ENCODE data around the gene HDLBP. TPM values are rescaled to one million over a fixed set of nuclear protein-coding genes. Genes with fewer than 3 reads are reported as not detected.

The HDLBP gene
- total and polyA plus RNA-seq, 2 experiments from 2014 or later: 230 to 306 TPM

DNA sequence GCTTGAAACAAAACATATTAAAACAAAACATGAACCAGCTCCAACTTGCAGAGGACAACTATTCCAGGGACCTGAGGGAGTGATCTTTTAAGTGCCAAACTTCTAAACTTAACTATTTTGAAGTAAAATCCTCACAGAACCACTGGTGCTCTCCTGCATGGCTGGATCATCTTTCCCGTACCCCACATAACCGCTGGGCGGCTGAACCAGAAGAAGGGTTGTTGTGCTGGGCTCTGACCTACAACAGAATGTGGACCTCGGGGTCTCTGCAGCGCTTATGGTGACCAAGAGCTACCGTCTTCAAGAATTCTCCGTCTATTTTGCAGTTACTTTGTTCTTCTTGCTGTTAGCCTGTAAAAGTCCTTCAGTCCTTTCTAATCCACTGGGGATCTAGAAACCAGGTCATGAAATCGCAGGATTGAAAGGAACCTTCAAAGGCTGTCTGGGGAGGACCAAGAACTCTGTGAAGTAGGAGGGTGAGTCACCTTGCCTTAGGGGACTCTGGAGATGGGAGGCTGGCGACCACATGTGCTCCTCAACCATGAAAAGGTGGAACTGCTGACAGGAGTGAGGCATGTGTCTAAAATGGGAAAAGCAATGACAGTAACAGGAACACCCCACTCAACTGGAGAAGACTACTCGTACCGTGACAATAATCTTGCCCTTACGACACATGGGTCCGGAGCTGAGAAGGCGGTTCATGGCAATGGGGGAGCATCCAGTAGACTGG is 46.6 kb downstream of the HDLBP start:
- Mint-ChIP-seq H3K4me3 (no peak overlapping the region), H3K9me3 (no peaks in the 10 kb centered on the region), H3K27ac (no peak overlapping the region), H3K27me3 (ENCODE audit: insufficient read depth, low read depth, poor library complexity) (peaks cover 12% of the 10 kb centered on the region), H3K36me3 (ENCODE audit: low read depth) (peaks cover 38% of the 10 kb centered on the region), H3K4me1 (peaks cover 46% of the 10 kb centered on the region)
- no peak overlapping the region for H3K4me3 ChIP-seq
- H3K4me2 ChIP-seq: no peak overlapping the region
- H3K27ac ChIP-seq (ENCODE audit: low read depth): no peak overlapping the region
- H3K27me3 ChIP-seq (ENCODE audit: insufficient read depth): no peaks in the 10 kb centered on the region
- 0 out of 2 replicates have a peak, but pooled peaks cover 5% of the 10 kb centered on the region for H3F3A ChIP-seq (replicated peaks; ENCODE audit: low read depth)
- peaks cover 86% of the 10 kb centered on the region for H3K79me2 ChIP-seq (replicated peaks; ENCODE audit: insufficient read depth)
- H3K36me3 ChIP-seq (ENCODE audit: insufficient read depth): peaks cover 7% of the 10 kb centered on the region; the same call in 1 of the 2 replicates
- peaks cover 16% of the 10 kb centered on the region for H3K4me1 ChIP-seq (ENCODE audit: insufficient read depth)
- no peak overlapping the region for H2AFZ ChIP-seq
- H4K20me1 ChIP-seq (replicated peaks; ENCODE audit: insufficient read depth): peaks cover 56% of the 10 kb centered on the region
- H3K9me2 ChIP-seq (ENCODE audit: insufficient read depth): no peaks in the 10 kb centered on the region
- no peak for DNase-seq (ENCODE audit: low spot score)
- TF ChIP-seq, protein P1, sequence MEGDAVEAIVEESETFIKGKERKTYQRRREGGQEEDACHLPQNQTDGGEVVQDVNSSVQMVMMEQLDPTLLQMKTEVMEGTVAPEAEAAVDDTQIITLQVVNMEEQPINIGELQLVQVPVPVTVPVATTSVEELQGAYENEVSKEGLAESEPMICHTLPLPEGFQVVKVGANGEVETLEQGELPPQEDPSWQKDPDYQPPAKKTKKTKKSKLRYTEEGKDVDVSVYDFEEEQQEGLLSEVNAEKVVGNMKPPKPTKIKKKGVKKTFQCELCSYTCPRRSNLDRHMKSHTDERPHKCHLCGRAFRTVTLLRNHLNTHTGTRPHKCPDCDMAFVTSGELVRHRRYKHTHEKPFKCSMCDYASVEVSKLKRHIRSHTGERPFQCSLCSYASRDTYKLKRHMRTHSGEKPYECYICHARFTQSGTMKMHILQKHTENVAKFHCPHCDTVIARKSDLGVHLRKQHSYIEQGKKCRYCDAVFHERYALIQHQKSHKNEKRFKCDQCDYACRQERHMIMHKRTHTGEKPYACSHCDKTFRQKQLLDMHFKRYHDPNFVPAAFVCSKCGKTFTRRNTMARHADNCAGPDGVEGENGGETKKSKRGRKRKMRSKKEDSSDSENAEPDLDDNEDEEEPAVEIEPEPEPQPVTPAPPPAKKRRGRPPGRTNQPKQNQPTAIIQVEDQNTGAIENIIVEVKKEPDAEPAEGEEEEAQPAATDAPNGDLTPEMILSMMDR (conservative IDR thresholded peaks at IDR 0.05; ENCODE audit: low read depth in 2 of 2): no peak
- no peak for TF ChIP-seq ZNF114 (CRISPR knock-in tag; IDR thresholded peaks at IDR 0.05)
- TF ChIP-seq, protein P2, sequence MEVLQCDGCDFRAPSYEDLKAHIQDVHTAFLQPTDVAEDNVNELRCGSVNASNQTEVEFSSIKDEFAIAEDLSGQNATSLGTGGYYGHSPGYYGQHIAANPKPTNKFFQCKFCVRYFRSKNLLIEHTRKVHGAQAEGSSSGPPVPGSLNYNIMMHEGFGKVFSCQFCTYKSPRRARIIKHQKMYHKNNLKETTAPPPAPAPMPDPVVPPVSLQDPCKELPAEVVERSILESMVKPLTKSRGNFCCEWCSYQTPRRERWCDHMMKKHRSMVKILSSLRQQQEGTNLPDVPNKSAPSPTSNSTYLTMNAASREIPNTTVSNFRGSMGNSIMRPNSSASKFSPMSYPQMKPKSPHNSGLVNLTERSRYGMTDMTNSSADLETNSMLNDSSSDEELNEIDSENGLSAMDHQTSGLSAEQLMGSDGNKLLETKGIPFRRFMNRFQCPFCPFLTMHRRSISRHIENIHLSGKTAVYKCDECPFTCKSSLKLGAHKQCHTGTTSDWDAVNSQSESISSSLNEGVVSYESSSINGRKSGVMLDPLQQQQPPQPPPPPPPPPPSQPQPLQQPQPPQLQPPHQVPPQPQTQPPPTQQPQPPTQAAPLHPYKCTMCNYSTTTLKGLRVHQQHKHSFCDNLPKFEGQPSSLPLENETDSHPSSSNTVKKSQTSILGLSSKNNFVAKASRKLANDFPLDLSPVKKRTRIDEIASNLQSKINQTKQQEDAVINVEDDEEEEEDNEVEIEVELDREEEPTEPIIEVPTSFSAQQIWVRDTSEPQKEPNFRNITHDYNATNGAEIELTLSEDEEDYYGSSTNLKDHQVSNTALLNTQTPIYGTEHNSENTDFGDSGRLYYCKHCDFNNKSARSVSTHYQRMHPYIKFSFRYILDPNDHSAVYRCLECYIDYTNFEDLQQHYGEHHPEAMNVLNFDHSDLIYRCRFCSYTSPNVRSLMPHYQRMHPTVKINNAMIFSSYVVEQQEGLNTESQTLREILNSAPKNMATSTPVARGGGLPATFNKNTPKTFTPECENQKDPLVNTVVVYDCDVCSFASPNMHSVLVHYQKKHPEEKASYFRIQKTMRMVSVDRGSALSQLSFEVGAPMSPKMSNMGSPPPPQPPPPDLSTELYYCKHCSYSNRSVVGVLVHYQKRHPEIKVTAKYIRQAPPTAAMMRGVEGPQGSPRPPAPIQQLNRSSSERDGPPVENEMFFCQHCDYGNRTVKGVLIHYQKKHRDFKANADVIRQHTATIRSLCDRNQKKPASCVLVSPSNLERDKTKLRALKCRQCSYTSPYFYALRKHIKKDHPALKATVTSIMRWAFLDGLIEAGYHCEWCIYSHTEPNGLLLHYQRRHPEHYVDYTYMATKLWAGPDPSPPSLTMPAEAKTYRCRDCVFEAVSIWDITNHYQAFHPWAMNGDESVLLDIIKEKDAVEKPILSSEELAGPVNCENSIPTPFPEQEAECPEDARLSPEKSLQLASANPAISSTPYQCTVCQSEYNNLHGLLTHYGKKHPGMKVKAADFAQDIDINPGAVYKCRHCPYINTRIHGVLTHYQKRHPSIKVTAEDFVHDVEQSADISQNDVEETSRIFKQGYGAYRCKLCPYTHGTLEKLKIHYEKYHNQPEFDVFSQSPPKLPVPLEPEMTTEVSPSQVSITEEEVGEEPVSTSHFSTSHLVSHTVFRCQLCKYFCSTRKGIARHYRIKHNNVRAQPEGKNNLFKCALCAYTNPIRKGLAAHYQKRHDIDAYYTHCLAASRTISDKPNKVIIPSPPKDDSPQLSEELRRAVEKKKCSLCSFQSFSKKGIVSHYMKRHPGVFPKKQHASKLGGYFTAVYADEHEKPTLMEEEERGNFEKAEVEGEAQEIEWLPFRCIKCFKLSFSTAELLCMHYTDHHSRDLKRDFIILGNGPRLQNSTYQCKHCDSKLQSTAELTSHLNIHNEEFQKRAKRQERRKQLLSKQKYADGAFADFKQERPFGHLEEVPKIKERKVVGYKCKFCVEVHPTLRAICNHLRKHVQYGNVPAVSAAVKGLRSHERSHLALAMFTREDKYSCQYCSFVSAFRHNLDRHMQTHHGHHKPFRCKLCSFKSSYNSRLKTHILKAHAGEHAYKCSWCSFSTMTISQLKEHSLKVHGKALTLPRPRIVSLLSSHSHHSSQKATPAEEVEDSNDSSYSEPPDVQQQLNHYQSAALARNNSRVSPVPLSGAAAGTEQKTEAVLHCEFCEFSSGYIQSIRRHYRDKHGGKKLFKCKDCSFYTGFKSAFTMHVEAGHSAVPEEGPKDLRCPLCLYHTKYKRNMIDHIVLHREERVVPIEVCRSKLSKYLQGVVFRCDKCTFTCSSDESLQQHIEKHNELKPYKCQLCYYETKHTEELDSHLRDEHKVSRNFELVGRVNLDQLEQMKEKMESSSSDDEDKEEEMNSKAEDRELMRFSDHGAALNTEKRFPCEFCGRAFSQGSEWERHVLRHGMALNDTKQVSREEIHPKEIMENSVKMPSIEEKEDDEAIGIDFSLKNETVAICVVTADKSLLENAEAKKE (CRISPR knock-in tag; IDR thresholded peaks at IDR 0.05): no peak
- TF ChIP-seq POLR2AphosphoS5 (IDR thresholded peaks at IDR 0.05; ENCODE audit: low read depth): no peak
- TF ChIP-seq CREB1 (CRISPR knock-in tag; IDR thresholded peaks at IDR 0.05; ENCODE audit: low read depth): no peak
- TF ChIP-seq EZH2 (IDR thresholded peaks at IDR 0.05; ENCODE audit: low read depth, unreplicated experiment): no peak
- no peak for TF ChIP-seq ZNF331 (CRISPR knock-in tag; IDR thresholded peaks at IDR 0.05; ENCODE audit: low read depth)
- TF ChIP-seq JUNB (IDR thresholded peaks at IDR 0.05; ENCODE audit: unreplicated experiment): no peak
- TF ChIP-seq NANOG (IDR thresholded peaks at IDR 0.05; ENCODE audit: borderline replicate concordance): no peak
- no peak for TF ChIP-seq EZH2phosphoT487 (IDR thresholded peaks at IDR 0.05; ENCODE audit: unreplicated experiment)
- ATAC-seq: no peak
